SIG-M5 treated with dmso at 0.1 percent for 504 hours (cell line): ENCODE data around the gene HYAL4.
"Not testable (repeated sequence)": the region's sequence is repeated elsewhere in the genome, so short reads cannot be mapped to it uniquely, and the experiment has no call there.

Source experiments
- DNase-seq: peaks from one replicate; lab custom pipeline; 2025; ENCODE audit not compliant: unreplicated experiment; lab: John Stamatoyannopoulos, UW

Gene HYAL4

GRCh38 chr7:123846217-123846891, 1.4 kb downstream of the HYAL4 start:
- DNase-seq, result no peak

- no peak for DNase-seq
Observed at GRCh38 chr7:123847868-123848267, 2.9 kb downstream of the HYAL4 start.

- DNase-seq, result no peak
Observed at GRCh38 chr7:123849855-123850254, 4.9 kb downstream of the HYAL4 start.

- not testable (repeated sequence) for DNase-seq
Observed at GRCh38 chr7:123851404-123851803, 6.4 kb downstream of the HYAL4 start.

- not testable (repeated sequence) for DNase-seq
Observed at GRCh38 chr7:123854291-123854690, 9.3 kb downstream of the HYAL4 start.

- not testable (repeated sequence) for DNase-seq
Observed at GRCh38 chr7:123856428-123856827, 11.5 kb downstream of the HYAL4 start.

GRCh38 chr7:123860848-123861247, 15.9 kb downstream of the HYAL4 start:
- no peak for DNase-seq

- DNase-seq, result no peak
Observed at GRCh38 chr7:123862775-123863174, 17.8 kb downstream of the HYAL4 start.

GRCh38 chr7:123863461-123863860, 18.5 kb downstream of the HYAL4 start:
- DNase-seq, result no peak

GRCh38 chr7:123864012-123864411, 19.0 kb downstream of the HYAL4 start:
- DNase-seq, result no peak

GRCh38 chr7:123864436-123864835, 19.5 kb downstream of the HYAL4 start:
- DNase-seq, result no peak

- DNase-seq, result no peak
Observed at GRCh38 chr7:123864966-123865365, 20.0 kb downstream of the HYAL4 start.

GRCh38 chr7:123865517-123866117, 20.6 kb downstream of the HYAL4 start:
- peak; percentile 50 for DNase-seq

- peak; percentile 59 for DNase-seq
Observed at GRCh38 chr7:123867225-123867624, 22.3 kb downstream of the HYAL4 start.

- peak; percentile 29 for DNase-seq
Observed at GRCh38 chr7:123871998-123872867, 27.3 kb downstream of the HYAL4 start.

- DNase-seq, result no peak
Observed at GRCh38 chr7:123872908-123873307, 27.9 kb downstream of the HYAL4 start.

GRCh38 chr7:123876557-123877256, 31.7 kb downstream of the HYAL4 start:
- DNase-seq, result no peak

- DNase-seq, result no peak
Observed at GRCh38 chr7:123879628-123880027, 34.7 kb downstream of the HYAL4 start.

GRCh38 chr7:123881300-123881699, 36.3 kb downstream of the HYAL4 start:
- no peak for DNase-seq

GRCh38 chr7:123883154-123883553, 38.2 kb downstream of the HYAL4 start:
- no peak for DNase-seq

- no peak for DNase-seq
Observed at GRCh38 chr7:123888192-123888591, 43.2 kb downstream of the HYAL4 start.
